ENCODE results near the gene GUCY2F. TPM values are rescaled to one million over a fixed set of nuclear protein-coding genes. Genes with fewer than 3 reads are reported as not detected.

The GUCY2F gene
- total and polyA plus RNA-seq, 7 experiments from 2014 or later, result not detected

DNA sequence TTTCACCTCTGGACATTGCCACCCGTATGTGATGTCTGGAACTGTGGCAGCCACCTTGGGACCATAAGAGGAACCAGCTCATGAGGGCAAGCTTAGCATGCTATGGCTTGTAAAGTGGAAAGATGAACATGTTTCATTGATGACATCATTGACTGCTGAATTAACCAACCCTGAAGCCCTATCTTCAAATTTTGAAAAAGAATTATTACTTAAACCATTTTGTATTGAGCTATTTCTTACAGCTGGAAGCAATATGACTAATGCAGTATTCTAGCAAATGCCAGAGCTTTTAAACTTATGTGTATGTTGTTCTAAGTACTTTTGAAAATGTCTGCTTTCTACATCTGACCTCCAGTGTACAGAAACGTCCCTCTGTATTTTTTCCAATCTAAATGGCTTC, 18.1 kb downstream of the GUCY2F start:
- H3K36me3 ChIP-seq (ENCODE audit: control insufficient read depth in 2 of 3, insufficient read depth in 3 of 3, low read length in 3 of 3), result no peaks in the 10 kb centered on the region
- H3K27me3 Mint-ChIP-seq, result peaks cover 8 to 27% (median 17%) of the 10 kb centered on the region in 5 donors
- ATAC-seq (no peak), DNase-seq (no peak)
- no peaks in the 10 kb centered on the region for H3K4me1 Mint-ChIP-seq
- H3K36me3 Mint-ChIP-seq, result no peaks in the 10 kb centered on the region
- intact Hi-C loops (cut with micrococcal nuclease), result no loop called here
- no peaks in the 10 kb centered on the region for H3K9me3 ChIP-seq (ENCODE audit: control insufficient read depth in 2 of 3, low read length in 3 of 3)
- POLR2A ChIA-PET, result no interaction called here
- no peak overlapping the region for H3K27ac ChIP-seq (ENCODE audit: low read depth, low read length)
- no peaks in the 10 kb centered on the region for H3K4me1 ChIP-seq (ENCODE audit: control insufficient read depth in 2 of 2, insufficient read depth in 2 of 2, low read length in 2 of 2)
- peaks cover 0 to 4% (median 0%) of the 10 kb centered on the region in 11 donors for H3K9me3 Mint-ChIP-seq
- CTCF ChIA-PET, result interaction anchor here (0.7 kb wide), 1 partner anchor 89 kb away, joined by 3 read pairs; no protein-coding TSS in a partner anchor
- H3K4me3 Mint-ChIP-seq, result no peak overlapping the region
- H3K4me3 ChIP-seq (ENCODE audit: low read length), result no peak overlapping the region
- no peaks in the 10 kb centered on the region for H3K27me3 ChIP-seq (ENCODE audit: control insufficient read depth in 2 of 2, insufficient read depth in 2 of 2, low read length in 2 of 2)
- no peak overlapping the region for H3K27ac Mint-ChIP-seq

DNA sequence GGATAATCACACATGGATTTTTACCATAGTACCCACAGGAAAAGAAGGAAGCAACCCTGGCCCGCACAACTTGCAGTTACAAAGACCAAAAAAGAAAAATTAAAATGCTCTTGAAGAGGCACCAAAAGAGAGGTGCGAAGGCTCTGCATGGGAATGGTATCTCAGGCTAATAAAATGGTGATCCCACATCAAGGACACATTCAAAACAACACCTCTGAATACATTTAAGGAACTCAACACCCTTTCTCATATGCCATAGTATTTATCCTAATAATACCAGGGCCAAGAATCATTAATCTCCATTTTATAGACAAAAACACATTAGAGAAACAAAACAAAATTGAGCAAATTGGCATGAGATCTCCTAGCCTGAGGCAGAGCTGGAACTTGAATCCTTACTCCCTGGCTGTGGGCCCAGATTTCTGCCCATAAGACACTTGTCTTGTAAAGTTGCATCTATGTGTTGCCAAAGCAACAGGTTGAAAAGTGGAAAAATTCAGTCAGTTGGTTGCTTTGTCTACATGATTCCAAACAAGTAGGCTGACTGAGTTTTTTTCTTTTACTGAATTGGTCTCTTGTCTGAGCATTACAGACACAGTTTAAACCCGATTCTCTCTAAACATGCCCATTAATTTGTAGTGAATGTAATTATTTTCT, 33.5 kb downstream of the GUCY2F start:
- H3K27me3 Mint-ChIP-seq, result peaks cover 0 to 15% (median 0%) of the 10 kb centered on the region in 5 donors
- no peaks in the 10 kb centered on the region for H3K4me1 Mint-ChIP-seq
- Histone ChIP-seq H3K4me3 (ENCODE audit: low read length) (no peak overlapping the region), H3K4me1 (ENCODE audit: control insufficient read depth in 2 of 2, insufficient read depth in 2 of 2, low read length in 2 of 2) (no peaks in the 10 kb centered on the region), H3K27ac (ENCODE audit: low read depth, low read length) (no peak overlapping the region), H3K36me3 (ENCODE audit: control insufficient read depth in 2 of 3, insufficient read depth in 3 of 3, low read length in 3 of 3) (no peaks in the 10 kb centered on the region), H3K27me3 (ENCODE audit: control insufficient read depth in 2 of 2, insufficient read depth in 2 of 2, low read length in 2 of 2) (no peaks in the 10 kb centered on the region), H3K9me3 (ENCODE audit: control insufficient read depth in 2 of 3, low read length in 3 of 3) (no peaks in the 10 kb centered on the region)
- H3K4me3 Mint-ChIP-seq, result no peak overlapping the region
- no peak overlapping the region for H3K27ac Mint-ChIP-seq
- ATAC-seq (no peak), DNase-seq (no peak)
- CTCF ChIA-PET, result no interaction called here
- intact Hi-C loops (cut with micrococcal nuclease), result no loop called here
- POLR2A ChIA-PET, result no interaction called here
- no peaks in the 10 kb centered on the region for H3K36me3 Mint-ChIP-seq
- H3K9me3 Mint-ChIP-seq, result peaks cover 0 to 2% (median 0%) of the 10 kb centered on the region in 11 donors

DNA sequence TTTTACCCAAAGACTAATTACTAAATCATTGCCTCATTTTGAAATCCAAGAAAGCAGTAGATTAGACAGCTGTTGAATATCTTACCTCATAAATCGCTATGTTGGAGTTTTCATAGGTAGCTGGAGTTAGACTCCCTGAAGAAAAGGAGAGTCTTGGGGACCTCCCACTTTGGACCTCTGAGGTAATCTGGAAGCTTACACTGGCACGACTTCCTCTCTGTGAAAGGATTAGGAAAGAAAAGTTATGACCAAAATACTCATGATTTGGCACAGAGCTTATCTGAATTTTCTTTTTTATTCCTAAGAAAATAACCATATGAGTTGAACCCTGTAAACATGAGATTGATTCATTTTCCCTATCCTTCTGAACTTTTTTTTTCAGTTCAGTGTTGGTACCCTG, 40.6 kb downstream of the GUCY2F start:
- Mint-ChIP-seq H3K27me3 (peaks cover 0 to 5% (median 0%) of the 10 kb centered on the region in 5 donors), H3K36me3 (no peaks in the 10 kb centered on the region), H3K27ac (no peak overlapping the region), H3K4me1 (no peaks in the 10 kb centered on the region), H3K4me3 (no peak overlapping the region), H3K9me3 (peaks cover 0 to 2% (median 0%) of the 10 kb centered on the region in 11 donors)
- Histone ChIP-seq H3K36me3 (ENCODE audit: control insufficient read depth in 2 of 3, insufficient read depth in 3 of 3, low read length in 3 of 3) (no peaks in the 10 kb centered on the region), H3K27ac (ENCODE audit: low read depth, low read length) (no peak overlapping the region), H3K27me3 (ENCODE audit: control insufficient read depth in 2 of 2, insufficient read depth in 2 of 2, low read length in 2 of 2) (no peaks in the 10 kb centered on the region), H3K4me3 (ENCODE audit: low read length) (no peak overlapping the region), H3K4me1 (ENCODE audit: control insufficient read depth in 2 of 2, insufficient read depth in 2 of 2, low read length in 2 of 2) (no peaks in the 10 kb centered on the region), H3K9me3 (ENCODE audit: control insufficient read depth in 2 of 3, low read length in 3 of 3) (no peaks in the 10 kb centered on the region)
- no peak for ATAC-seq
- ChIA-PET CTCF (interaction anchor here (0.6 kb wide), 1 partner anchor 10 kb away, joined by 3 read pairs; no protein-coding TSS in a partner anchor), POLR2A (no interaction called here)
- intact Hi-C loops (cut with micrococcal nuclease), result no loop called here
- DNase-seq, result no peak

DNA sequence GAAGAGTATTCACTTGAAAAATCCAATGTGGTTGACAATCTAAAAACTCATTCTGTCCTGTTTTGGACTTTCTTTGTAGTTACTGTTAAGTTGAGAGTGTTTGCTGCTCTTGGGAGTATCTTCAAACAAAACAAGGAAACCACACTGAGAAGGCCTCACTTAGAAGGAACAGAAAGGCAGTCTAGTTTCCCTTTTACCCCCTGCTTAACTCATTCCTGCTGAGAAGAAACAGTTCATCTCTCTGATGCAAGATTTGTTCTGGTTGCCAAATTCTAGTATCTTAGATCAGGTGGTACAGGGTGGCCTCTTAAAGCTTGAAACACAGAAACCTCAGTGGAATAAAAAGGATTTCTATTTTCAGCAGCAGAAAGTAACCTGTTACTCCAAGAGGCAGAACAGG, 41.4 kb downstream of the GUCY2F start:
- no peak for ATAC-seq

DNA sequence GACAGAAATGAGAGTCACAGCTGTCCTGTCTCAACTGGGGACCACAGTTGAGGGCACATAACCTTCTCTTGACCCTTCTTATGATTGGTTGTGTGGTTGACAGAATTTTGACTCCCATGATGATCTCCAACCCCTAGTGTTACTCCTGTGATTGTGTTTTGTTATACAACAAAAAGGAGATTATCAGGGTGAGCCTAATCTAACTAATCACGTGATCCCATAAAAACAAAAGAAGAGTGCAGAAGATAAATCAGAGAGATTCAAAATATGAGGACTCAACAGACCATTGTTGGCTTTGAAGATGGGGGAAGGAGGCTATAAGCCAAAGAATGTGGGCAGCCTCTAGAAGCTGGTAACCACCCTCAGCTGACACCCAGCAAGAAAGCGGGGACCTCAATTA, 72.7 kb downstream of the GUCY2F start:
- ATAC-seq (no peak), DNase-seq (no peak)
- H3K36me3 ChIP-seq (ENCODE audit: control insufficient read depth in 2 of 3, insufficient read depth in 3 of 3, low read length in 3 of 3), result no peaks in the 10 kb centered on the region
- H3K4me1 Mint-ChIP-seq, result no peaks in the 10 kb centered on the region
- H3K27ac ChIP-seq (ENCODE audit: low read depth, low read length), result no peak overlapping the region
- peaks cover 0 to 4% (median 0%) of the 10 kb centered on the region in 11 donors for H3K9me3 Mint-ChIP-seq
- no peaks in the 10 kb centered on the region for H3K9me3 ChIP-seq (ENCODE audit: control insufficient read depth in 2 of 3, low read length in 3 of 3)
- CTCF ChIA-PET, result no interaction called here
- H3K4me3 ChIP-seq (ENCODE audit: low read length), result no peak overlapping the region
- H3K4me1 ChIP-seq (ENCODE audit: control insufficient read depth in 2 of 2, insufficient read depth in 2 of 2, low read length in 2 of 2), result no peaks in the 10 kb centered on the region
- H3K36me3 Mint-ChIP-seq, result no peaks in the 10 kb centered on the region
- no peak overlapping the region for H3K27ac Mint-ChIP-seq
- peaks cover 0 to 10% (median 9%) of the 10 kb centered on the region in 5 donors for H3K27me3 Mint-ChIP-seq
- no peak overlapping the region for H3K4me3 Mint-ChIP-seq
- intact Hi-C loops (cut with micrococcal nuclease), result no loop called here
- H3K27me3 ChIP-seq (ENCODE audit: control insufficient read depth in 2 of 2, insufficient read depth in 2 of 2, low read length in 2 of 2), result no peaks in the 10 kb centered on the region
- POLR2A ChIA-PET, result no interaction called here

More for the DNA sequence above, 41.4 kb downstream of the GUCY2F start:
- Histone ChIP-seq H3K27me3 (ENCODE audit: control insufficient read depth in 2 of 2, insufficient read depth in 2 of 2, low read length in 2 of 2) (no peaks in the 10 kb centered on the region), H3K36me3 (ENCODE audit: control insufficient read depth in 2 of 3, insufficient read depth in 3 of 3, low read length in 3 of 3) (no peaks in the 10 kb centered on the region), H3K9me3 (ENCODE audit: control insufficient read depth in 2 of 3, low read length in 3 of 3) (no peaks in the 10 kb centered on the region), H3K27ac (ENCODE audit: low read depth, low read length) (no peak overlapping the region), H3K4me3 (ENCODE audit: low read length) (no peak overlapping the region), H3K4me1 (ENCODE audit: control insufficient read depth in 2 of 2, insufficient read depth in 2 of 2, low read length in 2 of 2) (no peaks in the 10 kb centered on the region)
- intact Hi-C loops (cut with micrococcal nuclease), result no loop called here
- peaks cover 0 to 5% (median 0%) of the 10 kb centered on the region in 5 donors for H3K27me3 Mint-ChIP-seq
- no peak overlapping the region for H3K27ac Mint-ChIP-seq
- ChIA-PET CTCF (no interaction called here), POLR2A (no interaction called here)
- H3K36me3 Mint-ChIP-seq, result no peaks in the 10 kb centered on the region
- H3K4me1 Mint-ChIP-seq, result no peaks in the 10 kb centered on the region
- H3K4me3 Mint-ChIP-seq, result no peak overlapping the region
- peaks cover 0 to 2% (median 0%) of the 10 kb centered on the region in 11 donors for H3K9me3 Mint-ChIP-seq
- no peak for DNase-seq

DNA sequence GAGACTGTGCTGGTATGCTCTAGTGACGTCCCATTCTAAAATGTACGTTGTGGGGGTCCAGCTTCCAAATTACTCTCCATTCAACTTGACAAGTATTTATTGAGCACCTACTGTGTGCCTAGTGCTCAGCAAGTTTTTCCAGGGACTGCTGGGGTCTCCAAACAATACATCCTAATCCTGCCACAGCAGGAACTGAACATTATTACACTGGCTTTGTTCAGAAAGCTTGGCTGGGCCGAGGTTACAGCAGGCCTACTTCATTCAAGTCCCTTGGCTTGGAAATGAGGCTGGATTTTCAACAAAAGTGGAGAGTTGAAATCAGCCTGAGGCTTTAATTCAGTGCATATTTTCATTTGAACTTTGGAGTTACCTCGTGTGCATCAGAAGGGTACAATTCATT, 78.0 kb downstream of the GUCY2F start:
- DNase-seq (no peak), ATAC-seq (no peak)
- Histone ChIP-seq H3K4me3 (ENCODE audit: low read length) (no peak overlapping the region), H3K36me3 (ENCODE audit: control insufficient read depth in 2 of 3, insufficient read depth in 3 of 3, low read length in 3 of 3) (no peaks in the 10 kb centered on the region), H3K27me3 (ENCODE audit: control insufficient read depth in 2 of 2, insufficient read depth in 2 of 2, low read length in 2 of 2) (no peaks in the 10 kb centered on the region), H3K9me3 (ENCODE audit: control insufficient read depth in 2 of 3, low read length in 3 of 3) (no peaks in the 10 kb centered on the region), H3K4me1 (ENCODE audit: control insufficient read depth in 2 of 2, insufficient read depth in 2 of 2, low read length in 2 of 2) (no peaks in the 10 kb centered on the region), H3K27ac (ENCODE audit: low read depth, low read length) (no peak overlapping the region)
- peaks cover 0 to 25% (median 4%) of the 10 kb centered on the region in 5 donors for H3K27me3 Mint-ChIP-seq
- POLR2A ChIA-PET, result no interaction called here
- no peak overlapping the region for H3K4me3 Mint-ChIP-seq
- intact Hi-C loops (cut with micrococcal nuclease), result no loop called here
- H3K4me1 Mint-ChIP-seq, result no peaks in the 10 kb centered on the region
- CTCF ChIA-PET, result no interaction called here
- H3K36me3 Mint-ChIP-seq, result no peaks in the 10 kb centered on the region
- peaks cover 0 to 4% (median 0%) of the 10 kb centered on the region in 11 donors for H3K9me3 Mint-ChIP-seq
- no peak overlapping the region for H3K27ac Mint-ChIP-seq

DNA sequence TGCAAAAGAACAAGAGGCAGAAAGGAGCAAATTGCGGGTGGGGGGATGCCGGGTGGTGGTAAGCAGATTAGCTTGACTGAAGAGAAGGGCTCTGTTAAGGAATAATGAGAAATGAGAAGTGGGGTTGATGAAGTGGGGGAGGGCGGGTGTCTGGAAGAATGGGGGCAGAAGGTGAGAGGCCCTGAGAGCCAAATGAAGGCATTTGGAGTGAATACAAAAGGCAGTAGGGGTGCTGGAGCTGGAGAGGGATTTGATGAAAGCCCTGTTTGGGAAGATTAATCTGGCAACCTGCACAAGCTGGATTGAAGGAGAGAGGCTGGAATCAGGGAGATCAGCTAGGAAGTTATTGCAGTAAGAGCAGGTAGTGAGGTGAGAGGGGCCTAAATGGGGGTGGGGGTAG, 82.1 kb downstream of the GUCY2F start:
- Mint-ChIP-seq H3K27ac (no peak overlapping the region), H3K36me3 (no peaks in the 10 kb centered on the region), H3K4me1 (no peaks in the 10 kb centered on the region), H3K9me3 (peaks cover 0 to 5% (median 0%) of the 10 kb centered on the region in 11 donors), H3K27me3 (peaks cover 0 to 23% (median 7%) of the 10 kb centered on the region in 5 donors), H3K4me3 (no peak overlapping the region)
- no peaks in the 10 kb centered on the region for H3K9me3 ChIP-seq (ENCODE audit: control insufficient read depth in 2 of 3, low read length in 3 of 3)
- intact Hi-C loops (cut with micrococcal nuclease), result no loop called here
- ATAC-seq (no peak), DNase-seq (no peak)
- H3K4me1 ChIP-seq (ENCODE audit: control insufficient read depth in 2 of 2, insufficient read depth in 2 of 2, low read length in 2 of 2), result no peaks in the 10 kb centered on the region
- POLR2A ChIA-PET, result no interaction called here
- no peaks in the 10 kb centered on the region for H3K36me3 ChIP-seq (ENCODE audit: control insufficient read depth in 2 of 3, insufficient read depth in 3 of 3, low read length in 3 of 3)
- H3K27ac ChIP-seq (ENCODE audit: low read depth, low read length), result no peak overlapping the region
- H3K27me3 ChIP-seq (ENCODE audit: control insufficient read depth in 2 of 2, insufficient read depth in 2 of 2, low read length in 2 of 2), result no peaks in the 10 kb centered on the region
- CTCF ChIA-PET, result no interaction called here
- H3K4me3 ChIP-seq (ENCODE audit: low read length), result no peak overlapping the region
